Fibroblast of lung (primary cell): ENCODE measurements around the gene CALB2. TPM values are rescaled to one million over a fixed set of nuclear protein-coding genes. Genes with fewer than 3 reads are reported as not detected.
A peak's percentile ranks its signal among the peaks of the same experiment; 100 is the strongest.

Experiments
- DNase-seq, 2 donors: peaks; one replicate each; pipeline versions ENCODE4 v3.0.0 to v3.0.0-alpha.2; 2010; ENCODE audit warnings: low read depth in 2 of 2
- H2AFZ ChIP-seq: 2 replicates; pipeline ENCODE4 v1.5.1; 2012; ENCODE audit warnings: low read length, control low read depth, inconsistent platforms
- H3K27ac ChIP-seq: 2 replicates; pipeline ENCODE4 v1.5.1; 2011; ENCODE audit warnings: low read length, control low read depth; ENCODE audit not compliant: insufficient read depth
- H3K27me3 ChIP-seq: 2 replicates; pipeline ENCODE4 v1.5.1; 2011; ENCODE audit warnings: mild to moderate bottlenecking, low read length; ENCODE audit not compliant: control insufficient read depth, insufficient read depth
- H3K36me3 ChIP-seq: 2 replicates; pipeline ENCODE4 v1.5.1; 2011; ENCODE audit warnings: low read length; ENCODE audit not compliant: control insufficient read depth, insufficient read depth
- H3K4me1 ChIP-seq: 2 replicates; pipeline ENCODE4 v1.5.1; 2011; ENCODE audit warnings: low read length; ENCODE audit not compliant: control insufficient read depth, insufficient read depth; ENCODE audit errors: extremely low read depth
- H3K4me2 ChIP-seq: 2 replicates; pipeline ENCODE4 v1.5.1; 2011; ENCODE audit warnings: low read length, control low read depth; ENCODE audit not compliant: insufficient read depth; ENCODE audit errors: extremely low read depth
- H3K4me3 ChIP-seq, 4 experiments: fragments of 200-600 bp in 1 of 4; sonication (generic) in 1 of 4; replicated peaks in 1 of 4; 2 replicates each; pipeline ENCODE4 v1.5.1; 2011 to 2016; ENCODE audit warnings: low read length in 4 of 4, low read depth in 3 of 4, mild to moderate bottlenecking in 3 of 4, control low read depth in 2 of 4, inconsistent platforms in 1 of 4, mixed read lengths in 1 of 4; ENCODE audit not compliant: insufficient read depth in 1 of 4; ENCODE audit errors: control extremely low read depth in 1 of 4
- H3K79me2 ChIP-seq: 2 replicates; pipeline ENCODE4 v1.5.1; 2012; ENCODE audit warnings: mild to moderate bottlenecking, low read length, inconsistent platforms; ENCODE audit not compliant: control insufficient read depth, insufficient read depth
- H3K9ac ChIP-seq: 2 replicates; pipeline ENCODE4 v1.5.1; 2011; ENCODE audit warnings: mild to moderate bottlenecking, low read length, control low read depth; ENCODE audit not compliant: insufficient read depth
- H3K9me3 ChIP-seq: 2 replicates; pipeline ENCODE4 v1.5.1; 2012; ENCODE audit warnings: low read depth, low read length; ENCODE audit not compliant: control insufficient read depth, insufficient read depth
- H4K20me1 ChIP-seq: 2 replicates; pipeline ENCODE4 v1.5.1; 2011; ENCODE audit warnings: low read length; ENCODE audit not compliant: control insufficient read depth, insufficient read depth; ENCODE audit errors: extremely low read depth
- EZH2 ChIP-seq: IDR thresholded peaks from 2 replicates; pipeline ENCODE4 v1.5.1; 2012; ENCODE audit warnings: low read length, control low read depth, mild to moderate bottlenecking; ENCODE audit errors: missing control alignments
- polyA plus RNA-seq, 2 donors: library from polyadenylated mRNA; depleted of rRNA in 1 of 2; stranded (reverse) in 1 of 2; unstranded in 1 of 2; fragments of >200 nt; gene quantifications; 2 replicates each; pipeline ENCODE4 v1.2.1, GENCODE V29; 2011 to 2012; ENCODE audit warnings: missing spikeins in 1 of 2
- total RNA-seq: library from RNA; depleted of rRNA; stranded (reverse); fragments of >200 nt; gene quantifications from 2 replicates; pipeline ENCODE4 v1.2.1, GENCODE V29; 2014
- TF ChIP-seq, protein P1 (sequence below), 2 donors: IDR thresholded peaks in 1 of 2; conservative IDR thresholded peaks in 1 of 2; 1 replicate in 1 of 2; 2 replicates in 1 of 2; pipeline ENCODE4 v1.5.1; 2011 to 2012; ENCODE audit warnings: low read length in 2 of 2, control low read depth in 1 of 2, inconsistent platforms in 1 of 2, low read depth in 1 of 2, mild to moderate bottlenecking in 1 of 2

CALB2 gene
- total and polyA plus RNA-seq, 2 donors (not counting 1 experiment from before 2014, with no cell fraction given) = 0.58 to 1.3 TPM

DNA sequence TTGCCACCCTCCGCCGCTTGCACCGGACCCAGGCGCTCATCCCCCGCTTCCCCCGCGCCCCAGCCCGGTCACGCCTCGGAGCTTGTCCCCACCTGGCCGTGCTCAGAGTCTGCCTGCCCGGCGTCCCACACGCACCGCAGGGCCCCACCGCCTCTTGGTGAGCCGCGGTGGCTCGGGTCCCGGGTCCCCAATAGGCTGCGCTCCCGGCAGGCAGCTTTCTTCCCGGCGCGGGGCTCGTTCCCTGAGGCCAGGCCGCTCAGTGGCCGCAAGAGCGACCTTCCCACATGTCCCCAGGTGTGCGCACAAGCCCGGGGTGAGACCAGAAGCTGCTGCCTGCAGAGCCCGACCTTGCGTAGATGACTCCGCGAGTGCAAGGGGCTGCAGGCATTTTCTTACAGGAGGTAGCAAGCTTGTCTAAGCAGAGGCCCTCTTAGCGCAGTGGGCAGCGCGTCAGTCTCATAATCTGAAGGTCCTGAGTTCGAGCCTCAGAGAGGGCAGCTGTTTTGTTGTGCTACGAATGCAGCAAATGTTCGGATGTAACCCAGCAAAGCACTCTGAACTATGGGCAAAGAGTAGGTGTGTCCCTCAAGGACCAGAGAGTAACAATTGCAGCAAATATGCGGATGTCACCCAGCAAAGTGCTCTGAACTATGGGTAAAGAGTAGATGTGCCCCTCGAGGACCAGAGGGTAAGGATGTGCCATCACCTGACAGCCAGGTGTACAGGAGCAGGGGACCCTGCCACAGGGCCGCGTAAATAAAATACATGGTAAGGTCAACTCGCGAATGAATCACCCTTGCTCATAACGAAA is 67.8 kb downstream of the CALB2 start:
- Histone ChIP-seq H4K20me1 (no peaks in the 10 kb centered on the region), H3K4me1 (no peaks in the 10 kb centered on the region), H3K4me3 (peak overlapping the region; percentile 25 to 37 (median 30)), H3K9ac (no peak overlapping the region), H3K36me3 (no peaks in the 10 kb centered on the region), H3K4me2 (peak overlapping the region; percentile 78), H2AFZ (no peak overlapping the region), H3K79me2 (no peaks in the 10 kb centered on the region), H3K9me3 (no peaks in the 10 kb centered on the region), H3K27ac (no peak overlapping the region), H3K27me3 (peaks cover 7% of the 10 kb centered on the region)
- no peak for TF ChIP-seq EZH2
- TF ChIP-seq, protein P1, sequence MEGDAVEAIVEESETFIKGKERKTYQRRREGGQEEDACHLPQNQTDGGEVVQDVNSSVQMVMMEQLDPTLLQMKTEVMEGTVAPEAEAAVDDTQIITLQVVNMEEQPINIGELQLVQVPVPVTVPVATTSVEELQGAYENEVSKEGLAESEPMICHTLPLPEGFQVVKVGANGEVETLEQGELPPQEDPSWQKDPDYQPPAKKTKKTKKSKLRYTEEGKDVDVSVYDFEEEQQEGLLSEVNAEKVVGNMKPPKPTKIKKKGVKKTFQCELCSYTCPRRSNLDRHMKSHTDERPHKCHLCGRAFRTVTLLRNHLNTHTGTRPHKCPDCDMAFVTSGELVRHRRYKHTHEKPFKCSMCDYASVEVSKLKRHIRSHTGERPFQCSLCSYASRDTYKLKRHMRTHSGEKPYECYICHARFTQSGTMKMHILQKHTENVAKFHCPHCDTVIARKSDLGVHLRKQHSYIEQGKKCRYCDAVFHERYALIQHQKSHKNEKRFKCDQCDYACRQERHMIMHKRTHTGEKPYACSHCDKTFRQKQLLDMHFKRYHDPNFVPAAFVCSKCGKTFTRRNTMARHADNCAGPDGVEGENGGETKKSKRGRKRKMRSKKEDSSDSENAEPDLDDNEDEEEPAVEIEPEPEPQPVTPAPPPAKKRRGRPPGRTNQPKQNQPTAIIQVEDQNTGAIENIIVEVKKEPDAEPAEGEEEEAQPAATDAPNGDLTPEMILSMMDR (conservative IDR thresholded peaks at IDR 0.05 in 1 of 2, IDR thresholded peaks at IDR 0.05 in 1 of 2; ENCODE audit: low read depth in 1 of 2, low read length in 2 of 2) = no peak
- peak; percentile 84 to 90 for DNase-seq

DNA sequence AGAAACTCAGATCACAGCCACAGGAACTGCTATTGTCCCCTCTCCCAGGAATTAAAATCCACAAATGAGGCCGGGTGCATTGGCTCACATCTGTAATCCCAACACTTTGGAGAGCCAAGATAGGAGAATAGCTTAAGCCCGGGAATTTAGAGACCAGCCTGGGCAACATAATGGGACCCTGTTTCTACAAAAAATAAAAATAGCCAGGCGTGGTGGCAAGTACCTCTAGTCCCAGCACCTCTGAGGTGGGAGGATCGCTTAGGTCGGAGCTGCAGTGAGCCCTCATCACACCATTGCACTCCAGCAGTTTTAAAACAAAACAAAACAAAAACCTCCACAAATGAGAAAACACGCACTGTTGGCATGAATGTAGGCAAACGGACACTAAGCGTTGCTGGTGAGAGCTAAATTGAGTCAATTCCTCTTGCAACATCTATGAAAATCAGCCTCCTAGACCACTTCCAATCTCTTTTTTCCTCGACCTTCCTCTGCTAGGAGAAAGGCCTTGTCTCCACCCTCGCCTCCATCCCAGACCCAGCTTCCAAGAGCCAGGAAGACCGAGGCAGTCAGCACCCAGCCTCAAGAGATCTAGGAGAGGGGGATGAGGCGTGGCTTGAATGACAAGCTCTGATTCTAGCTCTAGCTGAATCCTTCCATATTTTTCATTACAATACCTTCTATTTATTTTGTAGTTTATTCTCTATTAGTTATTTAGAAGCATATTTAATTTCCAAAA is 68.5 kb downstream of the CALB2 start:
- no peaks in the 10 kb centered on the region for H4K20me1 ChIP-seq
- DNase-seq = no peak
- H3K4me2 ChIP-seq = no peak overlapping the region
- no peaks in the 10 kb centered on the region for H3K9me3 ChIP-seq
- H3K27me3 ChIP-seq = peaks cover 7% of the 10 kb centered on the region
- no peak for TF ChIP-seq EZH2
- TF ChIP-seq, protein P1 (conservative IDR thresholded peaks at IDR 0.05 in 1 of 2, IDR thresholded peaks at IDR 0.05 in 1 of 2; ENCODE audit: low read depth in 1 of 2, low read length in 2 of 2) = no peak
- H3K27ac ChIP-seq = no peak overlapping the region
- H3K36me3 ChIP-seq = no peaks in the 10 kb centered on the region
- H2AFZ ChIP-seq = no peak overlapping the region
- no peaks in the 10 kb centered on the region for H3K4me1 ChIP-seq
- H3K79me2 ChIP-seq = no peaks in the 10 kb centered on the region
- no peak overlapping the region for H3K4me3 ChIP-seq
- H3K9ac ChIP-seq = no peak overlapping the region

DNA sequence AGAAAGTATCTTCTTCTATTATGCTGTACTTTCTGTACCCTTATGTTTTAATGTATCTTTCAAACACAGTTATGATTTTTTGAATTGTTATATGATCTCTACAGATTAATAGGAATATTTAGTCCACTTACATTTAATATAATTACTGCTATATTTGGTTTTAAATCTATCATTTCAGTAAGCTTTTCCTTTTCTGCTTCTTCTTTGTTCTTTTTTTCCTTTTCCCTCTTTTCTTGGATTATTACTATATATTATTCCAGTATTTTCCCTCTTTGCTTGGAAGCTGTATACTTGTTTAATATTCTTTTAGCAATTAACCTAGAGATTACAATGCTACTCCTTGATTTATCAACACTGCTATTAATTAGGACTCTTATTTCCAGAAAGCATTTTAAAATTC is 69.9 kb downstream of the CALB2 start:
- no peaks in the 10 kb centered on the region for H4K20me1 ChIP-seq
- no peak overlapping the region for H2AFZ ChIP-seq
- H3K36me3 ChIP-seq = no peaks in the 10 kb centered on the region
- H3K4me2 ChIP-seq = no peak overlapping the region
- peaks cover 7% of the 10 kb centered on the region for H3K27me3 ChIP-seq
- H3K4me3 ChIP-seq = no peak overlapping the region
- no peaks in the 10 kb centered on the region for H3K79me2 ChIP-seq
- DNase-seq = no peak
- no peaks in the 10 kb centered on the region for H3K4me1 ChIP-seq
- no peaks in the 10 kb centered on the region for H3K9me3 ChIP-seq
- H3K27ac ChIP-seq = no peak overlapping the region
- TF ChIP-seq, protein P1 (conservative IDR thresholded peaks at IDR 0.05 in 1 of 2, IDR thresholded peaks at IDR 0.05 in 1 of 2; ENCODE audit: low read depth in 1 of 2, low read length in 2 of 2) = no peak
- no peak for TF ChIP-seq EZH2
- H3K9ac ChIP-seq = no peak overlapping the region
